Astrocyte (in vitro differentiated cells and primary cell): ENCODE measurements around the gene WDR81.

Experiments used
- CTCF ChIP-seq: IDR thresholded peaks from 2 replicates; pipeline ENCODE4 v1.5.1; 2011; ENCODE audit warnings: low read depth, mild to moderate bottlenecking, inconsistent platforms, low read length, moderate library complexity; ENCODE audit not compliant: insufficient read depth
- EZH2 ChIP-seq: IDR thresholded peaks from 2 replicates; pipeline ENCODE4 v1.6.1; 2012; ENCODE audit warnings: mild to moderate bottlenecking, low read length, inconsistent platforms; ENCODE audit not compliant: insufficient read depth

GRCh38 chr17:1724869-1725641, 551 bp downstream of the WDR81 start:
- TF ChIP-seq CTCF = no peak
- no peak for TF ChIP-seq EZH2
